Measurements from ENCODE around the gene TRPM3.

The TRPM3 gene

GRCh38 chr9:70887826-70888225, 233.6 kb downstream of the TRPM3 start:
- DNase-seq (ENCODE audit: low spot score): no peak

- no peak for DNase-seq (ENCODE audit: low spot score)
Observed at GRCh38 chr9:70883963-70884793, 237.2 kb downstream of the TRPM3 start.

- no peak for DNase-seq (ENCODE audit: low spot score)
Observed at GRCh38 chr9:70883056-70883455, 238.4 kb downstream of the TRPM3 start.

GRCh38 chr9:70881333-70881732, 240.1 kb downstream of the TRPM3 start:
- DNase-seq (ENCODE audit: low spot score): no peak

GRCh38 chr9:70880535-70880934, 240.9 kb downstream of the TRPM3 start:
- no peak for DNase-seq (ENCODE audit: low spot score)

GRCh38 chr9:70878576-70878975, 242.8 kb downstream of the TRPM3 start:
- no peak for DNase-seq (ENCODE audit: low spot score)

- no peak for DNase-seq (ENCODE audit: low spot score)
Observed at GRCh38 chr9:70874451-70874850, 247.0 kb downstream of the TRPM3 start.

- no peak for DNase-seq (ENCODE audit: low spot score)
Observed at GRCh38 chr9:70873506-70873905, 247.9 kb downstream of the TRPM3 start.

- no peak for DNase-seq (ENCODE audit: low spot score)
Observed at GRCh38 chr9:70868661-70869652, 252.5 kb downstream of the TRPM3 start.

GRCh38 chr9:70868041-70868440, 253.4 kb downstream of the TRPM3 start:
- no peak for DNase-seq (ENCODE audit: low spot score)

GRCh38 chr9:70865471-70865870, 255.9 kb downstream of the TRPM3 start:
- DNase-seq (ENCODE audit: low spot score): no peak

GRCh38 chr9:70861797-70862196, 259.6 kb downstream of the TRPM3 start:
- DNase-seq (ENCODE audit: low spot score): no peak

- no peak for DNase-seq (ENCODE audit: low spot score)
Observed at GRCh38 chr9:70861376-70861775, 260.0 kb downstream of the TRPM3 start.

GRCh38 chr9:70859694-70860093, 261.7 kb downstream of the TRPM3 start:
- DNase-seq (ENCODE audit: low spot score): no peak

- no peak for DNase-seq (ENCODE audit: low spot score)
Observed at GRCh38 chr9:70856411-70856810, 265.0 kb downstream of the TRPM3 start.

GRCh38 chr9:70852711-70853240, 268.6 kb downstream of the TRPM3 start:
- no peak for DNase-seq (ENCODE audit: low spot score)

- no peak for DNase-seq (ENCODE audit: low spot score)
Observed at GRCh38 chr9:70840266-70840665, 281.2 kb downstream of the TRPM3 start.

- no peak for DNase-seq (ENCODE audit: low spot score)
Observed at GRCh38 chr9:70835323-70835722, 286.1 kb downstream of the TRPM3 start.

GRCh38 chr9:70832492-70832891, 288.9 kb downstream of the TRPM3 start:
- DNase-seq (ENCODE audit: low spot score): no peak

GRCh38 chr9:70830618-70831017, 290.8 kb downstream of the TRPM3 start:
- DNase-seq (ENCODE audit: low spot score): no peak

- no peak for DNase-seq (ENCODE audit: low spot score)
Observed at GRCh38 chr9:70829591-70830265, 291.7 kb downstream of the TRPM3 start.

- DNase-seq (ENCODE audit: low spot score): no peak
Observed at GRCh38 chr9:70826562-70826961, 294.9 kb downstream of the TRPM3 start.

Data from CD4-positive, alpha-beta T cell treated with Interleukin-15 for 4 hours (primary cell).